NCI-H526 treated with DMSO at 0.1 percent for 48 hours (cell line): ENCODE results near the gene TMPRSS2.

Experiments used
- DNase-seq: peaks from one replicate; lab custom pipeline; 2025; lab: John Stamatoyannopoulos, UW

TMPRSS2 gene

DNA sequence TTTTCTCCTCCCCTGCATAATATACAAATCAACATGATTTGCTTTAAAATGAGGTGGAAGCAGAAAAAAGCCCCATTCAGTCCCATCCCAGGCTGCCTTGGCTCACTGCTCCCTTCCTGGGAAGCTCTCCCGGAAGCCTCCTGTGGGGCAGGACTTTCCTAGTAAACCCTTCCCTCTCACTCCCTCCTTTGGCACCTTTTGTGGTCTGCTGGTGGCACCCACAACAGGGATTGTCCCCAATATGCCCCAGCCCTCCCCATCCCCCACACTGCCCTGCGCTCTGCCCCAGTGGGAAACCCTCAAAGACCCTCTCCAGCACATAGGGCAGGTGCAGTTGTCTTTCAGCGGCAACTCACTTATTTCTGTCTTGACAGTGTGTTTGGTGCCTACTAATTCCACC, 1.8 kb upstream of the TMPRSS2 start:
- DNase-seq, result no peak

- DNase-seq, result no peak
These were observed 1.2 kb upstream of the TMPRSS2 start for GRCh38 chr21:41509145-41509496.

DNA sequence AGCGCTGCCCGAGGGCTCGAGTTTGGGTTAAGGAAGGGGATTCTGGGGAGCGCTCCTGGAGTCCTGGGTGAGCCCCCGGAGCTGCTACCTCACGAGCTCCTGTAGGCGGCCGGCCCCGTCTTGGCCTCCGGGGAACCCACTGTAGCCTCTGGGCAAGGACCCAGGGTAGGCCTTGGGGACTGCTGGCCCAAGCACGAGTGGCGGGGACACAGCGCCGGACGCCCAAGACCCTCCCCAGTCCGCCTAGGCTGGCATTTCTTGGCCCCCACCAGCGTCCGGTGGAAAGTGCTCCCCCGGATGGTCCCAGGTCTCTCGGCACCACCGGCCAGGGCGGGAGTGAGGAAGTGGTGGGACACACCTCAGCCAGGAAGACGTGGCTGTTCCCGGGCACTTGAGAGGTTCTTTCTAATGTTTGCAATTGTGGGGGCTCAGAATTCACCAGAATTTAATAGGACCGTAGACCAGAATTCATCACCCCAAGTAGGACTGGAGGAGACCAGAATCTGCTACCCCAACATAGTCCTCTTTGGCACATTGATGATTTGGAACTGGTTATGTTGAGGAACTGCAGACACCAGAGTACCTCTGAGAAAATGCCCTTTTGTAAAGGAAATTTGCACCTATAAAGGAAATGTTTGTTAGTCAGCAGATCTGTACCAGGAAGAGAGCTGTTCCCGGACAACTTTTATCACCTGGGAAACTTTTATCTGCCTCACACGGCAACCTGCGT, 622 bp upstream of the TMPRSS2 start:
- DNase-seq, result no peak

- DNase-seq, result no peak
These were observed 1.1 kb downstream of the TMPRSS2 start for GRCh38 chr21:41506611-41507520.

DNA sequence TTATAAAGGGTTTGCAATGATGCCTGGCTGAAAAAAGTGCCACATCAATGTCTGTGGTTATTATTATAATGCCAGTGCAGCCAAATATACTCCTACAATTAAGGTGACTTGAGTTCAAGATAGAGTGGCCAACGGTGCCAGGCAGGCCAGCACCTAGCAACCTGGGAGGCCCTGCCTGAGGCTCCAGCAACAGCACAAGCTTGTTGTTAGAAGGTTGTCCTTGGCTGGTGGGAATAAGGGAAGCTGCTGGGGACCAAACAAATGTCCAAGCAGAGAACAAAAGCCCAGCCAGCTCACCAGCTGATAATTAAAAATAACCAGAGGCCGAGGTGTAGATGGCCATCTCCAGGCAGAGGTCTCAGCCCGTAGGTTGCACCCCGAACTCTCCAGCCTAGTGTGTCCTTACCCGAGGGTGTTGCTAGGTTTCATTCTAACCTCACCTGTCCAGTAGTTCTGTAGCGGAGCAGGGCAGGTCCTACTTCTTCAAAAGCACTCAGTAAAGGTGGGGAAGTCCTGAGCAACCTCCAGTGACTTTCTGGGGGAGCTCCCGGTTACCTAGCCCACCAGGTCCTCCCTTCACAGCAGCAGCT, 1.9 kb downstream of the TMPRSS2 start:
- DNase-seq, result no peak

DNA sequence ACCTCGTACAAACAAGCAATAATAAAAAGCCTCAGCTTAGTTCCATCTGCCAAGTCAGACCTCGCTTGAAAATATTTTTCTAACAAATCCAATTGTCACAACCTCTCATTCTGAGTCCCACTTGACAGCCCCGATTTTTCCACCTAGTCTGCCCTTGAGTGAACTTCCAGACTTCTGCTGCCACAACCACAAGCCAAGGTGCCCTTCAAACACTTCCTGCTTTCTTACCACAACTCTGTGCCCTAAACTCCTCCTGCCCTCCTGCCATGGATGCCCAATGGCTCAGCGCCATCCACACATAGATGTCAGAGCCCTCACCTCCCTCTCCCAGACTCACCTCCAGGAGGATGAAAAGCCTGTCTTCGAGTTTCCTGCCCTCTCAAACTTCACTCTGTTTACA, 3.9 kb downstream of the TMPRSS2 start:
- no peak for DNase-seq

- DNase-seq, result no peak
These were observed 4.6 kb downstream of the TMPRSS2 start for GRCh38 chr21:41503331-41503730.

DNA sequence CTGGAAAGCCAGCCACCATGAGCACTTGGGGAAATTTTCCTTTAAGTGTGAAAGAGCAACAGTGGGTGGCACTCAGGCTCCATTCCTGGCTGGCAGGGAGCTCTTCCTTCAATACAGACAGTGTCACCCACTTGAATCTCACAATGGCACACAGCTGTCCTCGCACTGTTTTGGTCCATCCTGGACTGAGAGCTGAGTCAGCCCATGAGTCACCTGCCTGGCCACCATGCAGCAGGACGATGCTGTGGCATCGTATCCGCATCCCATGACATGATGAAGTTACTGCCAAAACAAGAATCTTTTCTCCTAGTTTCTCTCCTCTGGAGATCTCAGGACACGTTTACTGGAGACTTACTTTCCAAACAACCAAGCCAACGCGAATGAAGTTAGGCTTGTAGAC, 6.0 kb downstream of the TMPRSS2 start:
- no peak for DNase-seq

DNA sequence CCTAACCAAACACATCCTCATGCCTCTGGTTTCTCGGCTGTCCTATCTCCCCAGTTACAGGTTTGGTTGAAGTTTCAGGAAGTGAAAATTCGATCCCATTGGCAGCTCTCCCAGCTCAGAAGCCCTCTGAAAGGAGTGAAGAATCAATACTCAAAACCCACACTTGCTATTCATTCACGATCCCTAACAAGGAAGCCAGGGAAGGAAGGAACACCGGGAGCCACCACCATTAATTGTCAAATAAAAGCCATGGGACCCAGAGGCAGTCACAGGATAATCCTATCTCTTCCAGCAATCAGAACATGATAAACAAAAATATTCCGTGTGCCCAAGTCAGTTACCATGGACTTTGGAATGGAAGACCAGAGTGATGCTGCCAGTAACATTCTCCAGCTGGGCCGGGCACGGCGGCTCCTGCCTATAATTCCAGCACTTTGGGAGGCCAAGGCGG, 7.0 kb downstream of the TMPRSS2 start:
- DNase-seq, result no peak

DNA sequence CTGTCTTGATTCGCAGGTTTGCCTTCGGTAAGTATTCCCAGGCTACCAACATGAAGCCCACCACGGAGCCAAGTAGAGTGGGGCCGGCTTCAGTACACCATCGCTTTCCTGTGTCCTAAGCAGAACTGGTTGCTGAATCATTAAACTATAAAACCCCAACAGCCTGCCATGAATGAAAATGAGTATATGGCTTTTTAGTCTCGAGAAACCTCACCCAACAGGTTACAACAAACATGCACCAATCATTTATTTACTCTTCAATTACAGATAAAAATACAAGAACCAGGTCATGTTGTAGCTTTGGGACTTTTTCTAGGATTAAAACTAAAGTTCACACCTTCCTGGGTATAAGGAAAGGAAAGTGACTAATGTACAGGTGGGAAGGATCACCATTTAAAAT, 7.6 kb downstream of the TMPRSS2 start:
- no peak for DNase-seq

GRCh38 chr21:41499920-41500319, 8.0 kb downstream of the TMPRSS2 start:
- DNase-seq, result no peak

DNA sequence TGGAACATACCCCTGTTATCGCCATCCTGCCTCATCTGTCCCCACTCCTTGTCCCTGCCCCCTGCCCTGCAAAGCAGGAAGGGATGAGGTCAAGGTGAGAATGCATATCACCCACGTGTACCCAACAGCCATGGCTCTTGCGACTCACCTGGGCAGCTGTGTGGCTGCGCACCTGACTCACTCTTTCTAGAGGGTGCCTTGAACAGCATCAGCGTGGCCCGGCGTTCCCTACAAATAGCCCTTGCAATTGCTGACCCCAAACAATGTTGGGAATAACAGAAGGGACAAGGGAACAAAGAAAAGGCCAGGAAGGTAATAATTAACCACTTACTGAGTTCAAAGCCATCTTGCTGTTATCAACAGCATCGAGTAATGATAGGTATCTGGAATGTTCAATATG, 10.2 kb downstream of the TMPRSS2 start:
- no peak for DNase-seq

DNA sequence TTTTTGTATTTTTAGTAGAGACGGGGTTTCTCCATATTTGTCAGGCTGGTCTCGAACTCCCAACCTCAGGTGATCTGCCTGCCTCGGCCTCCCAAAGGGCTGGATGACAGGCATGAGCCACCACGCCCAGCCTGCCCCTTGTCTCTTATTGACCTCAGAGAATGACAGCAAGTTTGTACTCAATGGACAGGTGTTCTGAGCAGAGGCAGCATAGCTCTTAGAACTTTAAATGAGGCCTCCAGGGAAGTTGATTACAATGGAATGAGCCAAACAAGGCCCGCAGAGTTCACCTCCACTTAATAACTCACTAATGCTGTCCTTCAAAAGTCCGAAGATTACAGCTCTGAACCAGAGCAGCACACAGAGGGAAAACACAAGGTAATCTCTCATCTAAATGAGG, 10.9 kb downstream of the TMPRSS2 start:
- no peak for DNase-seq

DNA sequence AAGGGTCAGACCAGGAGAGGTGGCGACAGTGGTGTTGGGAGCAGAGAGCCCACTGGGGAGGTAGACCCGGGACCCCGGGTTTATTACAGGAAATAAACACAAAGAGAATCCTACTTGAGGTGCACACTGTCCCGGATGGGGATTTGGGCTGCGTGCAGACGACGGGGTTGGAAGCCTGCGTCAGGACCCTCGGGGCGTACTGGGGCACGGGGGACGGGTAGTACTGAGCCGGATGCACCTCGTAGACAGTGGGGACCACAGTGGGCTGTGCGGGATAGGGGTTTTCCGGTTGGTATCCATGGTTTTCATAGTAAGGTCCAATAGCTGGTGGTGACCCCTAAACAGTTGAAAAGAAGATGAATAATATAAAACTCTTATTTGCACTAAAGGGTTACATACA, 13.7 kb downstream of the TMPRSS2 start:
- DNase-seq, result no peak

GRCh38 chr21:41491412-41491811, 16.5 kb downstream of the TMPRSS2 start:
- DNase-seq, result no peak

DNA sequence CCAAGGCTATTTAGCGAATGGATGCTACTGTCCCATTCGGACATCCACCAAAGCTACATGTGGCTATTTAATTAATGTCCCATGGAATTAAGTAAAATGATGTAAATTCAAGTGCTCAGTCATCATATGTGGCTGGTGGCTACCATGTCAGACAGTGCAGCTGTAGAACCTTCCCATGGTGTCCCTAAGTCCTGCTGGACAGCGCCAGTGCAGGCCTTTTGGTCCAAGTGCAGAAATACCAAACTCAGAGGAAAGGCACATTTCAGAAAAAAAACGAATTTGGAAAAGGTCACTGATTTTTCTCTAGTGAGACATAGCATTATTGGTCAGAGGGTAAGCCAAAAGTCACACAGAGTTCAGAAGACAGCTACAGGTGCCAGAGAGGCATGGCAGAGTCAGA, 17.6 kb downstream of the TMPRSS2 start:
- no peak for DNase-seq

DNA sequence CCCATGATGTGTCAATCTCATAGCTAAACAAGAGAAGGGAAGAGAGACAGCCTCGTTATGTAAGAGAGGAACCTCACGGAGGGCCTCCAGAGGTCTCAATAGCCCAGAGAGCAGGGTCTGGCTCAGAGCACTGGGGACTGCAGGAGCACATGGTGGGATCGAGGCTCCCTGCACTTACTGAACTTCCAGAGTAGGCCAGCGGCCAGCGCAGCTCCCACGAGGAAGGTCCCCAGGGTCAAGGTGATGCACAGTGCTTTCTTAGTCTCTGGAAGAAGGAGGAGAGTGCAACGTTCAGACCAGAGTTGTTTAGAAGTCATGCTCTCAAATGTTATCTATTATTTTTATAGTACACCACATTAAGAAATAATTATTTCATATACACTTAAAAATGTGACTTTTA, 18.6 kb downstream of the TMPRSS2 start:
- DNase-seq, result no peak

- DNase-seq, result no peak
These were observed 19.9 kb downstream of the TMPRSS2 start for GRCh38 chr21:41488080-41488479.

DNA sequence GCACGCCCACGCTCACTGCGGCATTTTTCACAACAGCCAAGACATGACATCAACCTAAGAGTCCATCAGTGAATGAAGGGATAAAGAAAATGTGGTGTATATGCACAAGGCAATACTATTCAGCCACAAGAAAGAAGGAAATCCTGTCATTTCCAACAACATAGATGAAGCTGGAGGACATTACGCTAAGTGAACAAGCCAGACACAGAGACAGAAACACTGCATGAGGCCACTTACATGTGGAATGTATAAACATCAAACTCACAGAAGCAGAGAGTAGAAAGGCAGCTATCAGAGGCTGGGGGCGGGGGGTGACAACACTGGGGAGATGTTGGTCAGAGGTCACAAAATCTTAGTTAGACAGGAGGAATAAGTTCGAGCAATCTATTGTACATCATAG, 20.9 kb downstream of the TMPRSS2 start:
- DNase-seq, result no peak

DNA sequence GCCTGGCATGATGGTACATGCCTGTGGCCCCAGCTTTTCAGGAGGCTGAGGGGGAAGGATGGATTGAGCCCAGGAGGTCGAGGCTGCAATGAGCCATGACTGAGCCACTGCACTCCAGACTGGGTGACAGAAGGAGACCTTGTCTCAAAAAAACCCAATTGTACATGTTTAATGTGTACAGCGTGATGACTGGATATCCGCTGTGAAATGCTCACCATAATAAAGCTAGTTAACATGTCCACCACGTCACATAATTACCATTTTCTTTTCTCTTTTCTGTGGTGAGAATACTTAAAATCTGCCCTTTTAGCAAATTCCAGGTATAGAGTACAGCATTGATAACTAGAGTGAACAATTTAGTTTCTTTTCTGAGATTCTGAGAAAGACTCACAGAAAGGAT, 24.0 kb downstream of the TMPRSS2 start:
- no peak for DNase-seq

DNA sequence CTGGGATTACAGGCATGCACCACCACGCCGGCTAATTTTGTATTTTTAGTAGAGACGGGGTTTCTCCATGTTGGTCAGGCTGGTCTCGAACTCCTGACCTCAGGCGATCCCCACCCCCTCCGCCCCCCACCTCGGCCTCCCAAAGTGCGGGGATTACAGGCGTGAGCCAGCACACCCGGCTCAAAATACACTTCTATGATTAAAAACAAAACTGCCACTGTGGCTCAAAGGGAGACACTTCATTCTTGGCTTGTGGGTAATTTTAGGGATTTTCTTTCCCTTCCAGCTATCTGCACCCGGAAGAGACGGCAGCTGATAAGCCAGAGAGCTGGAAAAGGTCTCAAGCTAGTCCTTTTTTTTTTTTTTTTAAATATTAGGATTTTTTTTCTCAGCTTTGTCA, 24.5 kb downstream of the TMPRSS2 start:
- DNase-seq, result no peak

DNA sequence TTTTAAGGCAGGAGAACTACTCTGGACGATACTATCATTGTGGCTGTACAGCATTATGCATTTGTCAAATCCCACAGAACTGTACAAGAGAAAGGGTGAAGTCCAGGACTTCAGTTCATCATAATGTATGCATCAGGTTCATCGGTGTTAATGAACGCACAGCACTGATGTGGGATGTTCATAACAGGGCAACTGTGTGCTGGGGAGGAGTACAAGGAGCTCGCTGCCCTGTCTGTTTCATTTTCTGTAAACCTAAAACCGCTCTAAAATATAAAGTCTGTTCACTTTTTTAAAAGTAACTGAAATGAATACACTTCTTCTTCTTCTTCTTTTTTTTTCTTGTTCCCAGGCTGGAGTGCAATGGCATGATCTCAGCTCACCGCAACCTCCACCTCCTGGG, 25.0 kb downstream of the TMPRSS2 start:
- DNase-seq, result no peak

DNA sequence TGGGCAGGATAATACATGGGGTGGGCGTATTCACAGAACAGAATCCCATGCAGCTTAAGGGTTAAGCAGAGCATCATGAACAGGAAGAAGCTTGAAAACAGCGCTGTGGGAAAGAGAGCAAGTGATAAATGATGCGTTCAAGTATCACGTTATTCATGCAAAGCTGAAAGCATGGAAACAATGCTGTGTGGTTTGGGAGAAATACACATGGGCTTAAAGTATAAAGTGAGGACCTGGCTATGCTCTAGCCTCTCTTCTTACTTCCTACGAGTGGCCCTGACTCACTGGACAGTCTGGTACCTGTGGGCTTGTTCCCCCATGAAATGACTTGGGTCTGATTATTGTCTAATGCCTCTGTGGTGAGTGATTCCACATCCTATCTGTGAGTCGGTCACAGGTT, 25.7 kb downstream of the TMPRSS2 start:
- DNase-seq, result no peak
